HepG2 (cell line): ENCODE measurements around the gene FBXW2.

ENCODE experiments used
- YY1 ChIP-seq: IDR thresholded peaks from 2 replicates; pipeline ENCODE4 v1.6.1; 2011; ENCODE audit warnings: low read length, low read depth, moderate library complexity, mild to moderate bottlenecking; ENCODE audit not compliant: insufficient read depth, insufficient replicate concordance
- ZNF768 ChIP-seq: sonication (generic); formaldehyde crosslinking; IDR thresholded peaks from 2 replicates; pipeline ENCODE4 v1.4.0; 2020; ENCODE audit warnings: missing genetic modification reagents
- TF ChIP-seq, protein P1 (sequence below): sonication (generic); formaldehyde crosslinking; IDR thresholded peaks from 2 replicates; pipeline ENCODE4 v1.5.0; 2020; ENCODE audit warnings: missing genetic modification reagents, mild to moderate bottlenecking, borderline replicate concordance
- TF ChIP-seq, protein P2 (sequence below): sonication (generic); formaldehyde crosslinking; IDR thresholded peaks from 2 replicates; pipeline ENCODE4 v1.5.0; 2020; ENCODE audit warnings: mild to moderate bottlenecking, missing genetic modification reagents, moderate library complexity
- TF ChIP-seq, protein P3 (sequence below): sonication (generic); formaldehyde crosslinking; IDR thresholded peaks from 2 replicates; pipeline ENCODE4 v1.4.0; 2020; ENCODE audit warnings: missing genetic modification reagents
- TF ChIP-seq, protein P4 (sequence below): sonication (generic); formaldehyde crosslinking; IDR thresholded peaks from 2 replicates; pipeline ENCODE4 v1.8.1; 2022; ENCODE audit warnings: low read depth, mild to moderate bottlenecking, missing genetic modification reagents

DNA sequence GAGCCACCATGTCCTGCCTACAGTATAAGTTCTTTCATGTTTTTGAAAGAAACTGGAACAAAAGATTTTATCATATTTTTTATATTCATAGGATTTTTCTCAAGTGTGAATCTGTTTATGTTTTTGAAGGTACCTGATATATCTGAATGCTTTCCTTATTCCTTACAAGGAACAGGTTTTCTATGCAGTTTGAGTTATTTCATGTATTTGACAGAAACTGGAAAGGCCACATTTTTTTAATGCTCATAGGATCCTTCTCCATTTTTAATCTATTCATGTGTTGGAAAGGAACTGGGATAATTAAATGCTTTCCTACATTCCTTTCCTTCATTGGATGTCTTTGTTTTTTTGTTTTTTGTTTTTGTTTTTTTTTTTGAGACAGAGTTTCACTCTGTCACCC, 15.7 kb upstream of the FBXW2 start:
- TF ChIP-seq, protein P1, sequence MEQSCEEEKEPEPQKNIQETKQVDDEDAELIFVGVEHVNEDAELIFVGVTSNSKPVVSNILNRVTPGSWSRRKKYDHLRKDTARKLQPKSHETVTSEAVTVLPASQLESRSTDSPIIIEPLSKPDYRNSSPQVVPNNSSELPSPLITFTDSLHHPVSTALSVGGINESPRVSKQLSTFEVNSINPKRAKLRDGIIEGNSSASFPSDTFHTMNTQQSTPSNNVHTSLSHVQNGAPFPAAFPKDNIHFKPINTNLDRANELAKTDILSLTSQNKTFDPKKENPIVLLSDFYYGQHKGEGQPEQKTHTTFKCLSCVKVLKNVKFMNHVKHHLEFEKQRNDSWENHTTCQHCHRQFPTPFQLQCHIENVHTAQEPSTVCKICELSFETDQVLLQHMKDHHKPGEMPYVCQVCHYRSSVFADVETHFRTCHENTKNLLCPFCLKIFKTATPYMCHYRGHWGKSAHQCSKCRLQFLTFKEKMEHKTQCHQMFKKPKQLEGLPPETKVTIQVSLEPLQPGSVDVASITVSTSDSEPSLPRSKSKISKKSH (CRISPR knock-in tag), result no peak
- TF ChIP-seq, protein P2, sequence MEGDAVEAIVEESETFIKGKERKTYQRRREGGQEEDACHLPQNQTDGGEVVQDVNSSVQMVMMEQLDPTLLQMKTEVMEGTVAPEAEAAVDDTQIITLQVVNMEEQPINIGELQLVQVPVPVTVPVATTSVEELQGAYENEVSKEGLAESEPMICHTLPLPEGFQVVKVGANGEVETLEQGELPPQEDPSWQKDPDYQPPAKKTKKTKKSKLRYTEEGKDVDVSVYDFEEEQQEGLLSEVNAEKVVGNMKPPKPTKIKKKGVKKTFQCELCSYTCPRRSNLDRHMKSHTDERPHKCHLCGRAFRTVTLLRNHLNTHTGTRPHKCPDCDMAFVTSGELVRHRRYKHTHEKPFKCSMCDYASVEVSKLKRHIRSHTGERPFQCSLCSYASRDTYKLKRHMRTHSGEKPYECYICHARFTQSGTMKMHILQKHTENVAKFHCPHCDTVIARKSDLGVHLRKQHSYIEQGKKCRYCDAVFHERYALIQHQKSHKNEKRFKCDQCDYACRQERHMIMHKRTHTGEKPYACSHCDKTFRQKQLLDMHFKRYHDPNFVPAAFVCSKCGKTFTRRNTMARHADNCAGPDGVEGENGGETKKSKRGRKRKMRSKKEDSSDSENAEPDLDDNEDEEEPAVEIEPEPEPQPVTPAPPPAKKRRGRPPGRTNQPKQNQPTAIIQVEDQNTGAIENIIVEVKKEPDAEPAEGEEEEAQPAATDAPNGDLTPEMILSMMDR (CRISPR knock-in tag), result no peak
- TF ChIP-seq ZNF768 (CRISPR knock-in tag), result no peak
- TF ChIP-seq, protein P3, sequence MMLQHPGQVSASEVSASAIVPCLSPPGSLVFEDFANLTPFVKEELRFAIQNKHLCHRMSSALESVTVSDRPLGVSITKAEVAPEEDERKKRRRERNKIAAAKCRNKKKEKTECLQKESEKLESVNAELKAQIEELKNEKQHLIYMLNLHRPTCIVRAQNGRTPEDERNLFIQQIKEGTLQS (CRISPR knock-in tag), result no peak
- TF ChIP-seq, protein P4, sequence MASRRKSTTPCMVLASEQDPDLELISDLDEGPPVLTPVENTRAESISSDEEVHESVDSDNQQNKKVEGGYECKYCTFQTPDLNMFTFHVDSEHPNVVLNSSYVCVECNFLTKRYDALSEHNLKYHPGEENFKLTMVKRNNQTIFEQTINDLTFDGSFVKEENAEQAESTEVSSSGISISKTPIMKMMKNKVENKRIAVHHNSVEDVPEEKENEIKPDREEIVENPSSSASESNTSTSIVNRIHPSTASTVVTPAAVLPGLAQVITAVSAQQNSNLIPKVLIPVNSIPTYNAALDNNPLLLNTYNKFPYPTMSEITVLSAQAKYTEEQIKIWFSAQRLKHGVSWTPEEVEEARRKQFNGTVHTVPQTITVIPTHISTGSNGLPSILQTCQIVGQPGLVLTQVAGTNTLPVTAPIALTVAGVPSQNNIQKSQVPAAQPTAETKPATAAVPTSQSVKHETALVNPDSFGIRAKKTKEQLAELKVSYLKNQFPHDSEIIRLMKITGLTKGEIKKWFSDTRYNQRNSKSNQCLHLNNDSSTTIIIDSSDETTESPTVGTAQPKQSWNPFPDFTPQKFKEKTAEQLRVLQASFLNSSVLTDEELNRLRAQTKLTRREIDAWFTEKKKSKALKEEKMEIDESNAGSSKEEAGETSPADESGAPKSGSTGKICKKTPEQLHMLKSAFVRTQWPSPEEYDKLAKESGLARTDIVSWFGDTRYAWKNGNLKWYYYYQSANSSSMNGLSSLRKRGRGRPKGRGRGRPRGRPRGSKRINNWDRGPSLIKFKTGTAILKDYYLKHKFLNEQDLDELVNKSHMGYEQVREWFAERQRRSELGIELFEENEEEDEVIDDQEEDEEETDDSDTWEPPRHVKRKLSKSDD (CRISPR knock-in tag), result no peak
- TF ChIP-seq YY1, result no peak
